SK-N-SH (cell line): ENCODE measurements around the gene MNX1. TPM values are rescaled to one million over a fixed set of nuclear protein-coding genes. Genes with fewer than 3 reads are reported as not detected.

Experiments
- CTCF ChIA-PET: fragments of 300-600, 350-600 bp; formaldehyde crosslinking; extraction: SDS; loops from one replicate; lab custom pipeline; 2021; lab: Yijun Ruan, JAX
- POLR2A ChIA-PET: fragments of 350-600 bp; sonication (Branson Sonifier 250); formaldehyde crosslinking; extraction: SDS; loops from one replicate; lab custom pipeline; 2020; ENCODE audit warnings: antibody characterized with exemption, inconsistent platforms; lab: Yijun Ruan, JAX
- DNase-seq: peaks from one replicate; pipeline ENCODE4 v3.0.0; 2012
- H2AFZ ChIP-seq: fragments of 200-600 bp; sonication (generic); 2 replicates; pipeline ENCODE4 v1.8.1; 2016; ENCODE audit warnings: antibody characterized with exemption, mild to moderate bottlenecking, low read depth
- H3F3A ChIP-seq: fragments of 200-600 bp; sonication (generic); replicated peaks from 2 replicates; pipeline ENCODE3; 2016; ENCODE audit warnings: antibody characterized with exemption, mild to moderate bottlenecking; ENCODE audit not compliant: insufficient read depth
- H3K27ac ChIP-seq, 2 experiments: fragments of 200-500 bp in 1 of 2; fragments of 200-600 bp in 1 of 2; sonication (Bioruptor generic) in 1 of 2; sonication (generic), shearing (Covaris generic) in 1 of 2; 2 replicates each; pipeline versions ENCODE4 v1.5.1 to v1.6.1; 2014 to 2016; ENCODE audit warnings: low read depth in 2 of 2, inconsistent platforms in 1 of 2, low read length in 1 of 2, mild to moderate bottlenecking in 1 of 2, mixed read lengths in 1 of 2
- H3K27me3 ChIP-seq: fragments of 200-600 bp; sonication (generic), shearing (Covaris generic); 2 replicates; pipeline ENCODE4 v1.6.1; 2016; ENCODE audit warnings: mixed run types; ENCODE audit not compliant: insufficient read depth
- H3K36me3 ChIP-seq, 2 experiments: fragments of 200-500 bp in 1 of 2; fragments of 200-600 bp in 1 of 2; sonication (Bioruptor generic) in 1 of 2; sonication (generic) in 1 of 2; replicated peaks in 1 of 2; 2 replicates each; pipeline versions ENCODE3 to v1.5.1; 2014 to 2016; ENCODE audit warnings: low read length in 1 of 2, mild to moderate bottlenecking in 1 of 2; ENCODE audit not compliant: insufficient read depth in 2 of 2, control insufficient read depth in 1 of 2
- H3K4me1 ChIP-seq, 2 experiments: fragments of 200-500 bp in 1 of 2; fragments of 200-600 bp in 1 of 2; sonication (Bioruptor generic) in 1 of 2; sonication (generic), shearing (Covaris generic) in 1 of 2; 2 replicates each; pipeline versions ENCODE4 v1.5.1 to v1.6.1; 2014 to 2016; ENCODE audit warnings: low read depth in 1 of 2, low read length in 1 of 2, mixed run types in 1 of 2; ENCODE audit not compliant: insufficient read depth in 2 of 2, control insufficient read depth in 1 of 2
- H3K4me2 ChIP-seq: fragments of 200-600 bp; sonication (generic), shearing (Covaris generic); 2 replicates; pipeline ENCODE4 v1.6.1; 2017; ENCODE audit warnings: mixed run types
- H3K4me3 ChIP-seq, 2 experiments: fragments of 200-500 bp in 1 of 2; fragments of 200-600 bp in 1 of 2; sonication (Bioruptor generic) in 1 of 2; sonication (generic), shearing (Covaris generic) in 1 of 2; 2 replicates each; pipeline versions ENCODE4 v1.5.1 to v1.8.1; 2014 to 2016; ENCODE audit warnings: low read depth in 2 of 2, inconsistent platforms in 1 of 2, low read length in 1 of 2, mild to moderate bottlenecking in 1 of 2, mixed read lengths in 1 of 2, moderate library complexity in 1 of 2
- H3K79me2 ChIP-seq: fragments of 200-600 bp; sonication (generic); 2 replicates; pipeline ENCODE4 v1.8.1; 2017; ENCODE audit warnings: mild to moderate bottlenecking; ENCODE audit not compliant: insufficient read depth
- H3K9ac ChIP-seq: fragments of 200-600 bp; sonication (generic); 2 replicates; pipeline ENCODE4 v1.6.1; 2017; ENCODE audit warnings: mixed run types
- H3K9me2 ChIP-seq: fragments of 200-600 bp; sonication (generic); 2 replicates; pipeline ENCODE4 v1.6.1; 2017; ENCODE audit warnings: mixed run types
- H3K9me3 ChIP-seq: fragments of 200-600 bp; sonication (generic); 2 replicates; pipeline ENCODE4 v1.6.1; 2017; ENCODE audit warnings: mixed run types, mild to moderate bottlenecking, moderate library complexity
- H4K20me1 ChIP-seq: fragments of 200-600 bp; sonication (generic); 2 replicates; pipeline ENCODE4 v1.6.1; 2017; ENCODE audit warnings: mild to moderate bottlenecking, mixed run types; ENCODE audit not compliant: insufficient read depth
- FOXJ3 ChIP-seq: sonication (generic); formaldehyde crosslinking; IDR thresholded peaks from 2 replicates; pipeline ENCODE4 v1.5.1; 2020; ENCODE audit warnings: mild to moderate bottlenecking, missing genetic modification reagents
- GABPA ChIP-seq: IDR thresholded peaks from 2 replicates; pipeline ENCODE4 v1.4.0; 2012; ENCODE audit warnings: low read depth, mild to moderate bottlenecking
- GATA2 ChIP-seq: sonication (generic); formaldehyde crosslinking; IDR thresholded peaks from 2 replicates; pipeline ENCODE4 v1.5.0; 2020; ENCODE audit warnings: mild to moderate bottlenecking, missing genetic modification reagents
- NFIC ChIP-seq: IDR thresholded peaks from 2 replicates; pipeline ENCODE4 v1.4.0; 2012; ENCODE audit warnings: borderline replicate concordance
- NRF1 ChIP-seq: IDR thresholded peaks from 2 replicates; pipeline ENCODE4 v1.6.1; 2012; ENCODE audit warnings: low read depth, mild to moderate bottlenecking, low read length
- PBX3 ChIP-seq: IDR thresholded peaks from 2 replicates; pipeline ENCODE4; 2012
- RFX5 ChIP-seq: IDR thresholded peaks from 2 replicates; pipeline ENCODE4 v1.6.1; 2012; ENCODE audit warnings: mild to moderate bottlenecking, improper control_type of control experiment, low read length
- RXRA ChIP-seq: IDR thresholded peaks from 2 replicates; pipeline ENCODE4 v1.4.0; 2012; ENCODE audit warnings: low read depth, mild to moderate bottlenecking, borderline replicate concordance
- SIN3A ChIP-seq: IDR thresholded peaks from 2 replicates; pipeline ENCODE4 v1.6.1; 2012; ENCODE audit warnings: low read depth, mild to moderate bottlenecking, low read length, moderate library complexity, borderline replicate concordance
- TEAD4 ChIP-seq: IDR thresholded peaks from 2 replicates; pipeline ENCODE4 v1.4.0; 2012; ENCODE audit warnings: mild to moderate bottlenecking, borderline replicate concordance; ENCODE audit not compliant: insufficient read depth
- YY1 ChIP-seq: IDR thresholded peaks from 2 replicates; pipeline ENCODE4 v1.4.0; 2012; ENCODE audit warnings: low read depth, mild to moderate bottlenecking
- WGBS: methylation state at CpG from one replicate; pipeline ENCODE4 v1.1.6; 2017; ENCODE audit warnings: low lambda C conversion rate; 5-methylcytosine and 5-hydroxymethylcytosine counted together
- polyA plus RNA-seq, 3 experiments: library from polyadenylated mRNA; depleted of rRNA; stranded (reverse); fragments of >200 nt; gene quantifications; 2 replicates each; pipeline ENCODE4 v1.2.3, GENCODE V29; 2012
- TF ChIP-seq, protein P1 (sequence below): fragments of 150-350 bp; IDR thresholded peaks from 2 replicates; pipeline ENCODE4 v1.6.1; 2016; ENCODE audit warnings: mild to moderate bottlenecking, low read depth, low read length
- TF ChIP-seq, protein P2 (sequence below): IDR thresholded peaks from 2 replicates; pipeline ENCODE4 v1.6.1; 2012; ENCODE audit warnings: mild to moderate bottlenecking, low read depth, low read length, moderate library complexity

Gene MNX1
- polyA plus RNA-seq, 1 of the 3 experiments (the other 2 are of a cell fraction), result not detected

DNA sequence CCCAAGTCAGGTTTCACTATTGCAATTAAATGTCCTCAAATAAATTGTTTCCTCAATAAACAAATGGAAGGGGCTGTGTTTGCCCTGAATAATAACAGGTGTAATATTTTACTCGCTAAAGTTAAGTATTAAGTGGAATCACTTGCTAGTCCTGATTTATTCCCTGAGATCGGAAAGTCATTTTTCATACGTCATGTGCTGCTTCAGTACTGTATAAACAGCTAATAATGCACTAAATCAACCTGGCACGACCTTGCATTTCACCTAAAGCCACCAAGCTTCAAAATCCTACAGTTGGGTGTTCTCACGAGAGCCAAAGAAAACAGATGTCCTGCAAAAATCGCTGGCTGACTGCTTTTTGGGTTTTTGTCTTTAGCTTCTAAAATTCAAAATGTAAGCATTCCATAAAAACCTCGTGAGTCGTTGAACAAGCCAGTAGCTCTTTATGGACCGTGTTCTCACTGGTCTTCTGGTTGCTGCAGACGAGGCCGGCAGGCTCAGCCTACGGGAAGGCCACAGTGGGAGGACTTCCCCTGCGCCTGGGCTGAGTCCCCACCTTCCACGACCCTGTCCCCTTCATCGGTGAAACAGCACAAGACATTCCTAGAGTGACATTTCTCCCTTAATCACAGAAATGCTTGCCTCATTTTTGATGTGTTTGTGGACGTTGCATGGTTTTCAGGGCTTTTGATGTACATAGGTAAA is 17.9 kb upstream of the MNX1 start:
- 21% methylated on average over 16 of the region's 16 CpGs for WGBS
- Histone ChIP-seq H2AFZ (no peak overlapping the region), H3K79me2 (no peaks in the 10 kb centered on the region), H3K27ac (no peak overlapping the region), H3K9me2 (no peaks in the 10 kb centered on the region), H3F3A (peaks cover 2% of the 10 kb centered on the region), H3K9me3 (no peaks in the 10 kb centered on the region), H3K4me2 (no peak overlapping the region), H3K36me3 (no peaks in the 10 kb centered on the region), H3K4me3 (no peak overlapping the region), H4K20me1 (no peaks in the 10 kb centered on the region), H3K27me3 (peaks cover 95% of the 10 kb centered on the region), H3K9ac (no peak overlapping the region), H3K4me1 (no peaks in the 10 kb centered on the region; a peak in 1 of 4 replicates)
- POLR2A ChIA-PET, result no interaction called here
- DNase-seq, result no peak
- CTCF ChIA-PET, result interaction anchor here (0.8 to 1.4 kb wide), 2 partner anchors 27 to 246 kb away, joined by 3 to 5 read pairs; no protein-coding TSS in a partner anchor
- TF ChIP-seq PBX3 (no peak), FOXJ3 (CRISPR knock-in tag) (no peak), NRF1 (no peak), TEAD4 (no peak), GATA2 (CRISPR knock-in tag) (no peak), SIN3A (no peak), NFIC (no peak), RXRA (no peak), RFX5 (no peak), YY1 (no peak), GABPA (no peak)
- TF ChIP-seq, protein P1, sequence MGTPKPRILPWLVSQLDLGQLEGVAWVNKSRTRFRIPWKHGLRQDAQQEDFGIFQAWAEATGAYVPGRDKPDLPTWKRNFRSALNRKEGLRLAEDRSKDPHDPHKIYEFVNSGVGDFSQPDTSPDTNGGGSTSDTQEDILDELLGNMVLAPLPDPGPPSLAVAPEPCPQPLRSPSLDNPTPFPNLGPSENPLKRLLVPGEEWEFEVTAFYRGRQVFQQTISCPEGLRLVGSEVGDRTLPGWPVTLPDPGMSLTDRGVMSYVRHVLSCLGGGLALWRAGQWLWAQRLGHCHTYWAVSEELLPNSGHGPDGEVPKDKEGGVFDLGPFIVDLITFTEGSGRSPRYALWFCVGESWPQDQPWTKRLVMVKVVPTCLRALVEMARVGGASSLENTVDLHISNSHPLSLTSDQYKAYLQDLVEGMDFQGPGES, result no peak
- TF ChIP-seq, protein P2, sequence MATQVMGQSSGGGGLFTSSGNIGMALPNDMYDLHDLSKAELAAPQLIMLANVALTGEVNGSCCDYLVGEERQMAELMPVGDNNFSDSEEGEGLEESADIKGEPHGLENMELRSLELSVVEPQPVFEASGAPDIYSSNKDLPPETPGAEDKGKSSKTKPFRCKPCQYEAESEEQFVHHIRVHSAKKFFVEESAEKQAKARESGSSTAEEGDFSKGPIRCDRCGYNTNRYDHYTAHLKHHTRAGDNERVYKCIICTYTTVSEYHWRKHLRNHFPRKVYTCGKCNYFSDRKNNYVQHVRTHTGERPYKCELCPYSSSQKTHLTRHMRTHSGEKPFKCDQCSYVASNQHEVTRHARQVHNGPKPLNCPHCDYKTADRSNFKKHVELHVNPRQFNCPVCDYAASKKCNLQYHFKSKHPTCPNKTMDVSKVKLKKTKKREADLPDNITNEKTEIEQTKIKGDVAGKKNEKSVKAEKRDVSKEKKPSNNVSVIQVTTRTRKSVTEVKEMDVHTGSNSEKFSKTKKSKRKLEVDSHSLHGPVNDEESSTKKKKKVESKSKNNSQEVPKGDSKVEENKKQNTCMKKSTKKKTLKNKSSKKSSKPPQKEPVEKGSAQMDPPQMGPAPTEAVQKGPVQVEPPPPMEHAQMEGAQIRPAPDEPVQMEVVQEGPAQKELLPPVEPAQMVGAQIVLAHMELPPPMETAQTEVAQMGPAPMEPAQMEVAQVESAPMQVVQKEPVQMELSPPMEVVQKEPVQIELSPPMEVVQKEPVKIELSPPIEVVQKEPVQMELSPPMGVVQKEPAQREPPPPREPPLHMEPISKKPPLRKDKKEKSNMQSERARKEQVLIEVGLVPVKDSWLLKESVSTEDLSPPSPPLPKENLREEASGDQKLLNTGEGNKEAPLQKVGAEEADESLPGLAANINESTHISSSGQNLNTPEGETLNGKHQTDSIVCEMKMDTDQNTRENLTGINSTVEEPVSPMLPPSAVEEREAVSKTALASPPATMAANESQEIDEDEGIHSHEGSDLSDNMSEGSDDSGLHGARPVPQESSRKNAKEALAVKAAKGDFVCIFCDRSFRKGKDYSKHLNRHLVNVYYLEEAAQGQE, result no peak
